Natural killer cell (primary cell): ENCODE data around the gene FILIP1L. TPM values are rescaled to one million over a fixed set of nuclear protein-coding genes. Genes with fewer than 3 reads are reported as not detected.

Source experiments
- ATAC-seq, 3 donors: fragments of 150-1000 bp in 2 of 3; fragments of 200-7000 bp in 1 of 3; cut with Tn5 transposase; 1 replicate in 1 of 3; 2 replicates in 2 of 3; pipeline ENCODE4 v1.10.0; 2021; ENCODE audit warnings: mild to moderate bottlenecking in 2 of 3, moderate library complexity in 2 of 3
- DNase-seq, 2 donors: peaks; one replicate each; pipeline versions ENCODE4 v3.0.0 to v3.0.0-alpha.2; 2013 to 2021; ENCODE audit warnings: mixed read lengths in 1 of 2
- H3K27ac ChIP-seq: one replicate; pipeline ENCODE4 v1.5.1; 2013; ENCODE audit warnings: mild to moderate bottlenecking, low read length
- H3K27me3 ChIP-seq: one replicate; pipeline ENCODE4 v1.6.1; 2013; ENCODE audit warnings: low read length; ENCODE audit not compliant: control insufficient read depth, insufficient read depth
- H3K36me3 ChIP-seq: one replicate; pipeline ENCODE4 v1.6.1; 2013; ENCODE audit warnings: low read length; ENCODE audit not compliant: control insufficient read depth, insufficient read depth
- H3K4me1 ChIP-seq: one replicate; pipeline ENCODE4 v1.6.1; 2013; ENCODE audit warnings: low read length; ENCODE audit not compliant: control insufficient read depth, insufficient read depth
- H3K4me3 ChIP-seq: one replicate; pipeline ENCODE4 v1.5.1; 2013; ENCODE audit warnings: low read length
- H3K9me3 ChIP-seq: one replicate; pipeline ENCODE4 v1.6.1; 2013; ENCODE audit warnings: low read length; ENCODE audit not compliant: control insufficient read depth, insufficient read depth
- H3K27ac Mint-ChIP-seq, 2 donors: one replicate each; pipeline ENCODE4 v1.8.0; 2022; ENCODE audit warnings: mild to moderate bottlenecking in 2 of 2, mixed read lengths in 2 of 2, moderate library complexity in 1 of 2
- H3K27me3 Mint-ChIP-seq, 2 donors: one replicate each; pipeline ENCODE4 v1.8.0; 2022; ENCODE audit warnings: low read depth in 2 of 2, mixed read lengths in 2 of 2
- H3K36me3 Mint-ChIP-seq: one replicate; pipeline ENCODE4 v1.8.0; 2022; ENCODE audit warnings: mixed read lengths
- H3K4me1 Mint-ChIP-seq, 2 donors: one replicate each; pipeline ENCODE4 v1.8.0; 2022; ENCODE audit warnings: mixed read lengths in 2 of 2
- H3K4me3 Mint-ChIP-seq: one replicate; pipeline ENCODE4 v1.8.0; 2022; ENCODE audit warnings: mild to moderate bottlenecking, moderate library complexity, mixed read lengths
- H3K9me3 Mint-ChIP-seq, 2 donors: one replicate each; pipeline ENCODE4 v1.8.0; 2022; ENCODE audit warnings: mixed read lengths in 2 of 2
- CTCF ChIP-seq: fragments of 200-600 bp; IDR thresholded peaks from one replicate; pipeline ENCODE4 v1.8.0; 2022; ENCODE audit warnings: antibody characterized with exemption
- WGBS: methylation state at CpG from one replicate; pipeline ENCODE4 v1.1.7; 2013; ENCODE audit warnings: missing lambda C conversion rate; ENCODE audit not compliant: insufficient coverage; 5-methylcytosine and 5-hydroxymethylcytosine counted together
- intact Hi-C: fragments of 100-400 bp; cut with micrococcal nuclease; formaldehyde crosslinking; loops from one replicate; pipeline ENCODE4 v1.14.2; 2022
- total RNA-seq, 4 donors: library from RNA; stranded (reverse); fragments of 120-200 nt in 1 of 4; gene quantifications; one replicate each; pipeline versions ENCODE4 v1.2.3 to v1.2.4, GENCODE V29; 2013 to 2022

FILIP1L gene
- total RNA-seq, 3 donors from 2014 or later (not counting 1 experiment from before 2014, with no cell fraction given), result 0.12 TPM; not detected in 2

DNA sequence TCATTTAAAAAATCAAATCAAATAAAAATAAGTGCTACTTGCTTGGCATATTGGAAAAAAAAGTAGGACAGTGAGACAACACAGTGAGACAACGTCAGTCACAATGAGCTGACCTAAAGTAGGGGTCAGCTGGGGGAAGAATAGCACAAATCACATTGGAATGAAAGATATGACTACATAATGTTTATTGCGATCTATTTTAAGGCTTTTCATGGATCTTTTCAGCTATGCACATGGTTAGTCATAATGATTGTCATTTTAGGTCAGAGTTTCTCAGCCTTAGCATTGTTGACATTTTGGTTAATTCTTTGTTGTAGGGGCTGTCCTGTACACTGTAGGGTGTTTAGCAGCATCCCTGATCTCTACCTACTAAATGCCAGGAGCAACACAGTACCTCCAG lies 252.1 kb downstream of the FILIP1L start:
- H3K4me3 Mint-ChIP-seq, result no peak overlapping the region
- H3K27me3 Mint-ChIP-seq, result no peaks in the 10 kb centered on the region
- no peak overlapping the region for H3K4me3 ChIP-seq
- no peaks in the 10 kb centered on the region for H3K36me3 Mint-ChIP-seq
- H3K27me3 ChIP-seq, result no peaks in the 10 kb centered on the region
- no peaks in the 10 kb centered on the region for H3K4me1 ChIP-seq
- no peak for TF ChIP-seq CTCF
- DNase-seq, result no peak
- no peak for ATAC-seq
- intact Hi-C loops, result no loop called here
- no peaks in the 10 kb centered on the region for H3K9me3 Mint-ChIP-seq
- 100% methylated on average over 2 of the region's 2 CpGs for WGBS
- H3K9me3 ChIP-seq, result no peaks in the 10 kb centered on the region
- H3K36me3 ChIP-seq, result no peaks in the 10 kb centered on the region
- peaks cover 15 to 16% of the 10 kb centered on the region in 2 donors for H3K4me1 Mint-ChIP-seq
- no peak overlapping the region for H3K27ac ChIP-seq
- H3K27ac Mint-ChIP-seq, result no peak overlapping the region

GRCh38 chr3:99861216-99861615 lies 253.1 kb downstream of the FILIP1L start:
- Mint-ChIP-seq H3K4me3 (no peak overlapping the region), H3K4me1 (peaks cover 6% of the 10 kb centered on the region in 2 donors), H3K27ac (no peak overlapping the region), H3K9me3 (no peaks in the 10 kb centered on the region), H3K36me3 (no peaks in the 10 kb centered on the region), H3K27me3 (no peaks in the 10 kb centered on the region)
- no peaks in the 10 kb centered on the region for H3K36me3 ChIP-seq
- ATAC-seq, result no peak
- H3K27me3 ChIP-seq, result no peaks in the 10 kb centered on the region
- TF ChIP-seq CTCF, result no peak
- no peak overlapping the region for H3K4me3 ChIP-seq
- H3K9me3 ChIP-seq, result no peaks in the 10 kb centered on the region
- 100% methylated on average over 1 of the region's 1 CpG for WGBS
- no peaks in the 10 kb centered on the region for H3K4me1 ChIP-seq
- DNase-seq, result no peak
- intact Hi-C loops, result no loop called here
- no peak overlapping the region for H3K27ac ChIP-seq

- no peaks in the 10 kb centered on the region for H3K9me3 Mint-ChIP-seq
- intact Hi-C loops, result no loop called here
- no peaks in the 10 kb centered on the region for H3K36me3 ChIP-seq
- no peak overlapping the region for H3K4me3 ChIP-seq
- DNase-seq (no peak), ATAC-seq (no peak)
- no peaks in the 10 kb centered on the region for H3K4me1 Mint-ChIP-seq
- WGBS, result 100% methylated on average over 1 of the region's 1 CpG
- no peaks in the 10 kb centered on the region for H3K36me3 Mint-ChIP-seq
- H3K27ac Mint-ChIP-seq, result no peak overlapping the region
- H3K9me3 ChIP-seq, result no peaks in the 10 kb centered on the region
- no peak overlapping the region for H3K4me3 Mint-ChIP-seq
- H3K27ac ChIP-seq, result no peak overlapping the region
- no peaks in the 10 kb centered on the region for H3K4me1 ChIP-seq
- no peaks in the 10 kb centered on the region for H3K27me3 Mint-ChIP-seq
- TF ChIP-seq CTCF, result no peak
- H3K27me3 ChIP-seq, result no peaks in the 10 kb centered on the region
Observed at GRCh38 chr3:99859825-99860224, 254.5 kb downstream of the FILIP1L start.

GRCh38 chr3:99858469-99858868 lies 255.8 kb downstream of the FILIP1L start:
- no peaks in the 10 kb centered on the region for H3K4me1 ChIP-seq
- no peak overlapping the region for H3K4me3 Mint-ChIP-seq
- 96% methylated on average over 1 of the region's 2 CpGs for WGBS

More at GRCh38 chr3:99858469-99858868, 255.8 kb downstream of the FILIP1L start:
- DNase-seq (no peak), ATAC-seq (no peak)
- intact Hi-C loops, result no loop called here
- H3K27ac ChIP-seq, result no peak overlapping the region
- no peak for TF ChIP-seq CTCF
- Mint-ChIP-seq H3K4me1 (no peaks in the 10 kb centered on the region), H3K36me3 (no peaks in the 10 kb centered on the region), H3K9me3 (no peaks in the 10 kb centered on the region), H3K27me3 (no peaks in the 10 kb centered on the region), H3K27ac (no peak overlapping the region)
- no peaks in the 10 kb centered on the region for H3K36me3 ChIP-seq
- H3K27me3 ChIP-seq, result no peaks in the 10 kb centered on the region
- H3K4me3 ChIP-seq, result no peak overlapping the region
- H3K9me3 ChIP-seq, result no peaks in the 10 kb centered on the region
